UCSD-AML1 (cell line): ENCODE results near the gene OR4N5.

Experiments
- DNase-seq: peaks from one replicate; lab custom pipeline; 2025; ENCODE audit not compliant: unreplicated experiment; lab: John Stamatoyannopoulos, UW

Gene OR4N5

DNA sequence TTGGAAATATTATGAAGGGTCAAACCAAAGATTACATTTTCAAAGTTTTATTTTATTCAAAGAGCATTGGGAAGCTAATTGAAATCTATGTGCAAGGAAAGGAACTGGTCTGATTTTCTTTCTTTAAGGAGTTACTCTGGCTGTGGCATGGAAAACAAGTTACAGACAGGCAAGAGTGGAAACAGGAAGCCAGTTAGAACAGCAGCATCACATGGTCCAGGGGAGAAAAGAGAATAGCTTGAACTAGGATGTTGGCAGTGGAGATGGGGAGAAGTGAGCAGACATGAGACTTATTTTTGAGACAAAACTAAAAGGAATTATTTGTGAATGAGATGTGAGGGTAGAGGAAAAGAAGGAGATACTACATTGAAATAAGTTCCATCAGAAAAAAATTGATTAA lies 55.5 kb downstream of the OR4N5 start:
- DNase-seq: no peak
